Activated CD4-positive, alpha-beta memory T cell treated with anti-CD3 and anti-CD28 coated beads for 36 hours (primary cell): ENCODE results near the gene DVL2. TPM values are rescaled to one million over a fixed set of nuclear protein-coding genes. Genes with fewer than 3 reads are reported as not detected.

Source experiments
- CTCF ChIA-PET: fragments of 350-600 bp; sonication (Branson Sonifier 250); formaldehyde crosslinking; loops from one replicate; lab custom pipeline; 2021; ENCODE audit warnings: antibody characterized with exemption, inconsistent platforms; lab: Charles Lee
- POLR2A ChIA-PET: fragments of 350-600 bp; sonication (Branson Sonifier 250); formaldehyde crosslinking; loops from one replicate; lab custom pipeline; 2021; ENCODE audit warnings: antibody characterized with exemption; lab: Charles Lee
- DNase-seq: peaks from one replicate; pipeline ENCODE4 v3.0.0-alpha.2; 2020
- H3K27ac Mint-ChIP-seq: one replicate; pipeline ENCODE4 v1.8.0; 2021; ENCODE audit warnings: mixed read lengths
- H3K27me3 Mint-ChIP-seq: one replicate; pipeline ENCODE4 v1.8.0; 2021; ENCODE audit warnings: mixed read lengths
- H3K36me3 Mint-ChIP-seq: one replicate; pipeline ENCODE4 v1.8.0; 2021; ENCODE audit warnings: mixed read lengths
- H3K4me1 Mint-ChIP-seq: one replicate; pipeline ENCODE4 v1.8.0; 2021; ENCODE audit warnings: low read depth, mixed read lengths
- H3K4me3 Mint-ChIP-seq: one replicate; pipeline ENCODE4 v1.8.0; 2021; ENCODE audit warnings: mild to moderate bottlenecking, mixed read lengths
- H3K9me3 Mint-ChIP-seq: one replicate; pipeline ENCODE4 v1.8.0; 2021; ENCODE audit warnings: mixed read lengths
- intact Hi-C: fragments of 100-400 bp; cut with micrococcal nuclease; formaldehyde crosslinking; loops from one replicate; pipeline ENCODE4 v1.15.1; 2023
- total RNA-seq, 2 experiments: library from RNA; stranded (reverse); gene quantifications; one replicate each; pipeline ENCODE4 v1.2.3, GENCODE V29; 2021

Gene DVL2
- total RNA-seq, 2 experiments from 2014 or later: 44.7 to 48.2 TPM

DNA sequence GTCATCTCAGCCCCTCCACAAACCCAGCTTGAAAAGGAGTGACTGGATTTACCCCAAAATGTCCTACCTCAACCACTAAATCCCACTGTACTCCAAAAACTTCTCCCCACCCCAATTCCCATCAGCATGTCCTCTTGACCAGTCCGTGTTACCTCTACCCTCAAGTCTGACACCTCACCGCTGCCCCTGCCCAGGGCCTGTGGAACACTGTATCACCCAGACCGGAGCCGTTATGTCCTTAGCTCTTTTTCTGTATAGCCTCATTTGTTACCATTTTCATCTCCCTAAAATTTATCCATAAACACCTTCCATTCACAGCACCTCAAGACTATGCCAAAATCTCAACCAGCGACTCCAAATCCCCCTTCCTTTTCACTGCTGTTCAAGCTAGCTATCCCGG, 2.5 kb upstream of the DVL2 start:
- POLR2A ChIA-PET: interaction anchor here (5.8 kb wide), 1 partner anchor 15 kb away, joined by 33 read pairs; the partner anchor contains the start of genes ACADVL and DLG4
- CTCF ChIA-PET: interaction anchor here (4.4 kb wide), 1 partner anchor 17 kb away, joined by 34 read pairs; the partner anchor contains the start of genes ACADVL and DLG4
- H3K4me3 Mint-ChIP-seq: peak overlapping the region; percentile 94
- H3K4me1 Mint-ChIP-seq: peaks cover 66% of the 10 kb centered on the region
- peaks cover 2% of the 10 kb centered on the region for H3K27me3 Mint-ChIP-seq
- peaks cover 34% of the 10 kb centered on the region for H3K36me3 Mint-ChIP-seq
- intact Hi-C loops: no loop called here
- no peaks in the 10 kb centered on the region for H3K9me3 Mint-ChIP-seq
- H3K27ac Mint-ChIP-seq: peak overlapping the region; percentile 97
- DNase-seq: no peak

DNA sequence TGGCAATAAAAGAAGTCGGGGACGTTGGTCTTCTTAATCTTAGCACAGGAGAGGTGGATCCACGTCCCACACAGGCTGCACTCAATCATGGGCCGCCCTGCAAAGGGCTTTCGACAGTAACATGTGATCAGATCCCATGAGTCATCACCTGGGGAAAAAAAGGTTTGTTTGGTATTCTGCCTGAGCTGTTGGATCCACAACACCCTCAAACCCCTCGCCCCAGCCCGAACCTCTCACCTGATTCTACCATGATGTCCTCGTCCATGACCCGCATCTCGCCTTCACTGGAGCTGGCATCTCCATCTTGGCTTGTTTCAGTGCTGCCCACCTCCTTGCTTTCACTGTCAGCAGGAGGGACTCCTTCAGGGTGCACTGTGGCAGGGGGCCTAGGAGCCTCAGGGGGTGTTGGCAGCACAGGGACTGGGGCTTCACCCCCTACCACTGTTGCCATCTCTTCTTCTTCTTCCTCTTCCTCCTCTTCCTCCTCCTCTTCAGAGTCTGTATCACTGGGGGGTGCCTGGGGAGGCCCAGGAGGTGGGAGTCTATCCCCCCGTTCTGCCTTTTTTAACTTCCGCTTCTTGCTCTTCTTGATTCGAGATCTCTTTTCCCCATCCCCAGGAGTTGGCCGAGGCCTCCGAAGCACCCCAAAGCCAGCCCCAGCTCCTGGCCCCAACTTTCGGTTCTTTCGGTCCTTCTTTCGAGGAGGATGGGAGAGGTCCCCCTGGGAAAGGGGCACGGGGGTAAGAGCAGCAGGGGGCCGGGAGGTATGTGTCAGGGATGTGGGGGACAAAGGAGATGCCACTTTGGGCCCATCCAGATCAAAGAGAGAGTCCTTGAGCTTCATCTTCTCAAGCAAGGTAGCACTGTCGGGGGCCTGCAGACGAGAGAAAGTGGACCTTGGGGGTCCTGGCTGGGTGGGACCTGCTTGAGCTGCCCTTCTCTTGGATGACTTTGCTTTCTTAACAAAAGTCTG, 1.7 kb upstream of the DVL2 start:
- Mint-ChIP-seq H3K4me3 (peak overlapping the region; percentile 16), H3K27ac (peak overlapping the region; percentile 48), H3K27me3 (peaks cover 2% of the 10 kb centered on the region), H3K36me3 (peaks cover 30% of the 10 kb centered on the region), H3K4me1 (peaks cover 58% of the 10 kb centered on the region), H3K9me3 (no peaks in the 10 kb centered on the region)
- DNase-seq: no peak
- POLR2A ChIA-PET: interaction anchor here (5.8 kb wide), 1 partner anchor 14 kb away, joined by 33 read pairs; the partner anchor contains the start of genes ACADVL and DLG4
- intact Hi-C loops: no loop called here
- CTCF ChIA-PET: interaction anchor here (4.4 kb wide), 1 partner anchor 16 kb away, joined by 34 read pairs; the partner anchor contains the start of genes ACADVL and DLG4

DNA sequence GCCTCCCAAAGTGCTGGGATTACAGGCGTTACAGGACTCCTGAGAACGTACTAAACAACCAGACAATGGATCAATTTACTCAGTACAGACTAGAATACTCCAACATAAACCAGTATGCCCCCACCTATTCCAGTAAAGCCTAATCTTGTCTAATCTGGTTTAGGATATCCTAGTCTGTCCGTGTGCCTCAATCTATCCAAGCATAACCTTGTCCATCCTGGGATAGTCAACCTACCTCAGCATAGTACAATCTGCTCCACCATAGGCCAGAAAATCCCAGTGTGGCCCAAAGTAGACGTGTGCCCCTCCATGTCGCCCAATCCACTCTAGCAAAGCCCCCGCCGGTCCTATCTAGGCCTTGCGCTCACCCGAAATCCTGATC, 625 bp downstream of the DVL2 start:
- intact Hi-C loops: loop anchor here (1.0 kb wide), 2 partner anchors 12 to 19 kb away; no protein-coding TSS in a partner anchor
- H3K27ac Mint-ChIP-seq: peak overlapping the region; percentile 90

DNA sequence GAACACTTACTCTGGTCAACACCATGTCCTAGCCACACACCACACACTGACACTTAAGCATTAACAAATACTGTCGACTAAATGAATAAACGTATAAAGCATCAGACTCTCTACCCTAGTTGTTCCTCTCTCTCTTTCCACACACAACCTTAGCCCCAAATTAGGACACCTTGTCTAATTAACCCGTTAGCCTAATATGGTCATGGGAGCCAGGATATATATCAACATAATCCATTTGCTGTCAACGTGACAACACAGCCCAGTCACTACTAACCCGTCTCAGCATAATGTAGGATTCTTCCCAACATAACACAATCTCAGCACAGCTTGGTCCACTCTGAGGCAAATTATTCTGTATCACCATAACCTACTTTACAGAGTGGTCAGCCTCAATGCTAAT, 2.2 kb downstream of the DVL2 start:
- H3K4me3 Mint-ChIP-seq: peak overlapping the region; percentile 97
- peaks cover 52% of the 10 kb centered on the region for H3K4me1 Mint-ChIP-seq
- no peak overlapping the region for H3K27ac Mint-ChIP-seq
- POLR2A ChIA-PET: interaction anchor here (0.8 to 5.8 kb wide), 2 partner anchors 11 to 196 kb away, joined by 3 to 33 read pairs; partner anchors contain the start of genes ACADVL, DLG4 and SLC16A13
- CTCF ChIA-PET: interaction anchor here (0.7 to 3.0 kb wide), 2 partner anchors 11 to 65 kb away, joined by 4 to 15 read pairs; no protein-coding TSS in a partner anchor
- peaks cover 38% of the 10 kb centered on the region for H3K36me3 Mint-ChIP-seq
- intact Hi-C loops: no loop called here
- peaks cover 2% of the 10 kb centered on the region for H3K27me3 Mint-ChIP-seq
- no peaks in the 10 kb centered on the region for H3K9me3 Mint-ChIP-seq
- DNase-seq: no peak

More for the DNA sequence above, 625 bp downstream of the DVL2 start:
- H3K4me3 Mint-ChIP-seq: peak overlapping the region; percentile 97
- CTCF ChIA-PET: interaction anchor here (0.6 to 3.0 kb wide), 5 partner anchors 9 to 73 kb away, joined by 3 to 15 read pairs (median 4); partner anchors contain the start of genes DLG4 and GABARAP
- H3K4me1 Mint-ChIP-seq: peaks cover 50% of the 10 kb centered on the region
- POLR2A ChIA-PET: interaction anchor here (1.0 to 5.8 kb wide), 4 partner anchors 9 to 18 kb away, joined by 4 to 33 read pairs (median 6); partner anchors contain the start of genes ACADVL, CTDNEP1, DLG4 and ELP5
- peaks cover 2% of the 10 kb centered on the region for H3K27me3 Mint-ChIP-seq
- H3K9me3 Mint-ChIP-seq: no peaks in the 10 kb centered on the region
- DNase-seq: no peak
- peaks cover 33% of the 10 kb centered on the region for H3K36me3 Mint-ChIP-seq

DNA sequence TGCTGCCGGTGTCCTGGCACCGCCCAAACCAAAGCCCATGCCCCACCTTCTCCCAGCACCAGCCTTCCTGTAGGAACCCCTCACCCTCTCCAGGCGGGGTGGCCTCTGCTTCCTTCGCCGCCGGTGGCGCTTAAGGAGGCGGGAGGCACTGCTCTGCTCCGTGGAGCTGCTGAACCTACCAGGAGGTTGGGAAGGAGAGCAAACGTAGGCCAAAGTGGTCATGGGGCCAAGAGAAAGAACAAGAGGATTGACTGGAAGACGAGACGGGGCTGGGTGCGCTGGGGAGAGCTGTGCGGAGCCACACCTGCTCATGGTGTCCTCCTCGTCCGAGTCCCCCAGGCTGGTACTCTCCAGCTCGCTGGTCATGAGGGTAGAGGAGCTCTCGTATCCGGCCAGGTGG, 4.8 kb downstream of the DVL2 start:
- POLR2A ChIA-PET: interaction anchor here (0.8 to 2.0 kb wide), 2 partner anchors 9 to 10 kb away, joined by 3 to 6 read pairs; partner anchors contain the start of genes ACADVL and DLG4
- H3K4me1 Mint-ChIP-seq: peaks cover 29% of the 10 kb centered on the region
- peaks cover 28% of the 10 kb centered on the region for H3K36me3 Mint-ChIP-seq
- H3K9me3 Mint-ChIP-seq: no peaks in the 10 kb centered on the region
- intact Hi-C loops: no loop called here
- peaks cover 2% of the 10 kb centered on the region for H3K27me3 Mint-ChIP-seq
- CTCF ChIA-PET: interaction anchor here (0.6 to 1.9 kb wide), 3 partner anchors 9 to 94 kb away, joined by 3 to 9 read pairs (median 5); partner anchors contain the start of genes ACADVL and DLG4
- H3K4me3 Mint-ChIP-seq: no peak overlapping the region
- no peak overlapping the region for H3K27ac Mint-ChIP-seq
- DNase-seq: no peak

DNA sequence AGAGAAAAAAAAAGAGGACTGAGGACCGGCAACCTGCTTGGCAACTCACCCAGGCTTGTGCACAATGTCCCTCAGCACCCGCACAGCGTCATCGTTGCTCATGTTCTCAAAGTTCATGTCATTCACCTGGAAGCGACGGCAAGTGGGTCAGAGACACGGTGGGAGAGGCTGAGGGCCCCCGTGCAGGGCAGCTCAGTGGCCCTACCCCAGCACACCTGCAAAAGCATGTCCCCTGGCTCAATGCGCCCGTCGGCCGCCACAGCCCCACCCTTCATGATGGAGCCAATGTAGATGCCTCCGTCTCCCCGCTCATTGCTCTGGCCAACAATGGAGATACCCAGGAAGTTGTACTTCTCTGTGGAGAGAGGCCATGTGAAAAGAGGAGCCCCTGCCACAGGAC, 5.4 kb downstream of the DVL2 start:
- ChIA-PET CTCF (no interaction called here), POLR2A (interaction anchor here (2.0 kb wide), 1 partner anchor 9 kb away, joined by 6 read pairs; the partner anchor contains the start of genes ACADVL and DLG4)
- intact Hi-C loops: no loop called here
- H3K9me3 Mint-ChIP-seq: no peaks in the 10 kb centered on the region
- H3K4me3 Mint-ChIP-seq: no peak overlapping the region
- no peak overlapping the region for H3K27ac Mint-ChIP-seq
- peaks cover 28% of the 10 kb centered on the region for H3K36me3 Mint-ChIP-seq
- H3K4me1 Mint-ChIP-seq: peaks cover 29% of the 10 kb centered on the region
- no peaks in the 10 kb centered on the region for H3K27me3 Mint-ChIP-seq
- DNase-seq: no peak

DNA sequence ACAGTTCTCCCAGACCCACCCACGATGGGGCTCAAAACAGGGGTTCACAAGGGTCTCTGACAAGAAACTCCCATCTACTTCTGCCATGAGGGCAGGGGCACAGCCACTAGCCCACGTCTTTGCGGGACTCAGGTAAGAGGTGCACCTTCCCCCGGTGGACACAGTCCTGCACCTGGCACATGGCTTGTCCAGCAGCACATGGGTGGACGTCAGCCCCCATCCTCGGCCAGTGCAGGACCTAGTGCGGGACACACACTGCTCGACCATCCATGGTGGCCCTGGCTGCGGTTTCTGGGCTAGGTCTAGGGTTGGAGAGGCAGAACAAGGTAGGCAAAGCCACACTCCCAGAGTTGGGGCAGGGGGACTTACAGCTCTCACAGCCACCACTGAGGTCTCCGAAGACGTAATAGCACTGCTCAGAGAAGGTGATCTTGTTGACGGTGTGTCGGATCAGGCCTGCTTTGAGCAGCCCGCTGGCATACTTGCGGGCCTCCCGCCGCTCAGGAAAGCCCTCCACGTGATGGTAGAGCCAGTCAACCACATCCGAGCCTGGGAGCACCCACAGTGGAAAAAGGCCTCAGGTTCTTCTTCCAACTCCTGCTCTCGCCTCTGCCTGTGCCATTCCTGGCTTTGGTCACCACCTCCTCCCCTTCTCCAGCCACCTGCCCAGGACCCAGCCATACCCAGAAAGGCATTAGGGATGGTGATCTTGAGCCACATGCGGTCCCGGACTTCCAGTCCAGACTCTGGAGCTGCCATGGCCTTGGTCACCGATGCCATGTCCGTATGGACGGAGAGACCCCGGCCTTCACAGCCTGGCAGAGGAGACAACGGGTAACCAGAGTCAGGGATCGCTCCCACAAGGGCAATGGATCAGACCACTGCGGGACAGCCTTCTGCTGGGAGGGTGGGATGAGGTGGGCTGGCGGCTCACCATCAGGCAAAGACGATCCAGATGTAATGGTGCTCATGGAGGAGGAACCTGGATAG, 7.3 kb downstream of the DVL2 start:
- H3K9me3 Mint-ChIP-seq: no peaks in the 10 kb centered on the region
- H3K27ac Mint-ChIP-seq: no peak overlapping the region
- no peak overlapping the region for H3K4me3 Mint-ChIP-seq
- no peaks in the 10 kb centered on the region for H3K27me3 Mint-ChIP-seq
- peaks cover 15% of the 10 kb centered on the region for H3K4me1 Mint-ChIP-seq
- intact Hi-C loops: no loop called here
- peaks cover 37% of the 10 kb centered on the region for H3K36me3 Mint-ChIP-seq
- POLR2A ChIA-PET: no interaction called here
- no peak for DNase-seq
- CTCF ChIA-PET: no interaction called here

DNA sequence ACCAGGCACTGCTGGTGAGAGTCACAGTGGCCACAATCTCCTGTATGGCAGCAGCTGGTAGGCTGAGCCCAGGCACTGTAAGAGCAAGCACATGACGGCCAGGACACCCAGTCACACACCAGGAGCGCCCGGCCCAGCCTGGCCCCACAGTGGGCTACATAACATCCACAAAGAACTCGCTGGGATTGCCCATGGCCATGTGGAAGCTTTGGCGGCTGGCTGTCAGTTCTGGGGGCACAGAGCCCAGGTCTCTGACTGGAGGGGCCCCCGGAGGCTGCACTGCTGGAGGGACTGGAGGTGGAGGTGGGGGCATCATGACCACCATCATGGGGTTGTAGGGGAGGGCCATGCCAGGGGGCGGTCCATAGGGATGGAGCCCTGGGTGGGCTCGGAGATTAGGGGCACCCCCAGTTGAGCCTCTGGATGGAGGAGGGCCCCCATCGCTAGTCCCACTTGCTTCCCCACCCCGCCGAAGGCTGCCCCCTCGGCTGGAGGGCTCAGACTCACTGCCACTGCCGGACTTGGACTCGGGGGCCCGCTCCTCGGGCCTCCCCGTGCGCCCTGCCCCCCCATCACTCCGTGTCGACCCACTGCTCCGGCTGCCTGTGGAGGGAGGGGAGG, 8.5 kb downstream of the DVL2 start:
- Mint-ChIP-seq H3K27me3 (no peaks in the 10 kb centered on the region), H3K4me1 (peaks cover 19% of the 10 kb centered on the region), H3K4me3 (no peak overlapping the region), H3K9me3 (no peaks in the 10 kb centered on the region), H3K36me3 (peaks cover 44% of the 10 kb centered on the region), H3K27ac (no peak overlapping the region)
- intact Hi-C loops: no loop called here
- POLR2A ChIA-PET: interaction anchor here (1.4 kb wide), 1 partner anchor 8 kb away, joined by 5 read pairs; the partner anchor contains the start of gene DVL2
- no peak for DNase-seq
- CTCF ChIA-PET: no interaction called here

DNA sequence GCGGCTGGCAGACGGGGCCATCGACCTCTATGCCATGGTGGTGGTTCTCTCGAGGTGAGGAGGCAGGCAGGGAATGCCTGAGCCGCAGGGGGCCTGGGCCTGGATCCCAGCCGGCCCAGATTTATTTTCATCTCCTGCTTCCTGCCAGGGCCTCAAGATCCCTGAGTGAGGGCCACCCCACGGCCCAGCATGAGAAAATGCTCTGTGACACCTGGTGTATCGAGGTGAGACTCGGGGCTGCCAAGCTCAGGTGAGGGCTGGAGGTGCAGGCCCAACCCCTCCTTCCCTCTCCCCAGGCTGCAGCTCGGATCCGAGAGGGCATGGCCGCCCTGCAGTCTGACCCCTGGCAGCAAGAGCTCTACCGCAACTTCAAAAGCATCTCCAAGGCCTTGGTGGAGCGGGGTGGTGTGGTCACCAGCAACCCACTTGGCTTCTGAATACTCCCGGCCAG, 9.6 kb downstream of the DVL2 start:
- Mint-ChIP-seq H3K4me1 (peaks cover 22% of the 10 kb centered on the region), H3K27me3 (no peaks in the 10 kb centered on the region), H3K27ac (no peak overlapping the region), H3K4me3 (no peak overlapping the region), H3K36me3 (peaks cover 44% of the 10 kb centered on the region), H3K9me3 (no peaks in the 10 kb centered on the region)
- ChIA-PET POLR2A (interaction anchor here (1.4 kb wide), 1 partner anchor 9 kb away, joined by 5 read pairs; the partner anchor contains the start of gene DVL2), CTCF (no interaction called here)
- DNase-seq: no peak
- intact Hi-C loops: no loop called here

DNA sequence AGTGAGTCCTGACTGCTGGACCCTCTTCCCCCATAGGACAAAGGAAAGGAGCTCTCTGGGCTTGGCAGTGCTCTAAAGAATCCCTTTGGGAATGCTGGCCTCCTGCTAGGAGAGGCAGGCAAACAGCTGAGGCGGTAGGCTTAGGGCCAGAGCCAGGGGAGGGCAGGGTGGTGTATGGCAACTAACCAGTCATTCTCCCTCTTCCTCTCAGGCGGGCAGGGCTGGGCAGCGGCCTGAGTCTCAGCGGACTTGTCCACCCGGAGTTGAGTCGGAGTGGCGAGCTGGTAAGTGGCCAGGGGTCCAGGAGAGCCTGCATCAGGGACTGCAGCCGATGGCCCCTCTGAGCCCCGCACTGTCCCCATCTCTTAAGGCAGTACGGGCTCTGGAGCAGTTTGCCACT, 10.2 kb downstream of the DVL2 start:
- CTCF ChIA-PET: no interaction called here
- peaks cover 26% of the 10 kb centered on the region for H3K4me1 Mint-ChIP-seq
- H3K27ac Mint-ChIP-seq: no peak overlapping the region
- POLR2A ChIA-PET: interaction anchor here (1.4 to 4.9 kb wide), 3 partner anchors 10 to 72 kb away, joined by 5 to 33 read pairs (median 5); partner anchors contain the start of gene DVL2
- peaks cover 39% of the 10 kb centered on the region for H3K36me3 Mint-ChIP-seq
- intact Hi-C loops: no loop called here
- no peaks in the 10 kb centered on the region for H3K9me3 Mint-ChIP-seq
- no peak for DNase-seq
- H3K27me3 Mint-ChIP-seq: no peaks in the 10 kb centered on the region
- H3K4me3 Mint-ChIP-seq: no peak overlapping the region
